Measurements from ENCODE around the gene SMIM35. TPM values are rescaled to one million over a fixed set of nuclear protein-coding genes. Genes with fewer than 3 reads are reported as not detected.

SMIM35 gene
- total RNA-seq, 1 donor from 2014 or later, result not detected

GRCh38 chr11:118076754-118077281, 9.9 kb downstream of the SMIM35 start, which contains the start of gene TMPRSS4:
Gene TMPRSS4 (plus strand): TSS chr11:118077078. CDS start chr11:118077303, 225 bp downstream.
- Mint-ChIP-seq H3K9me3 (ENCODE audit: unreplicated experiment) (peaks cover 2% of the 10 kb centered on the region), H3K4me1 (ENCODE audit: low read depth, unreplicated experiment) (peaks cover 16% of the 10 kb centered on the region), H3K27me3 (ENCODE audit: unreplicated experiment) (peaks cover 3% of the 10 kb centered on the region), H3K36me3 (ENCODE audit: unreplicated experiment) (no peaks in the 10 kb centered on the region), H3K27ac (ENCODE audit: unreplicated experiment) (no peak within 1 kb of the TSS), H3K4me3 (ENCODE audit: unreplicated experiment) (no peak within 1 kb of the TSS)
- DNase-seq, result no peak
- TF ChIP-seq CTCF (IDR thresholded peaks at IDR 0.05; ENCODE audit: partially characterized antibody, unreplicated experiment), result no peak

GRCh38 chr11:118074785-118075184, 12.0 kb downstream of the SMIM35 start:
- Mint-ChIP-seq H3K4me1 (ENCODE audit: low read depth, unreplicated experiment) (peaks cover 10% of the 10 kb centered on the region), H3K9me3 (ENCODE audit: unreplicated experiment) (peaks cover 2% of the 10 kb centered on the region), H3K27ac (ENCODE audit: unreplicated experiment) (no peak overlapping the region), H3K36me3 (ENCODE audit: unreplicated experiment) (no peaks in the 10 kb centered on the region), H3K4me3 (ENCODE audit: unreplicated experiment) (no peak overlapping the region), H3K27me3 (ENCODE audit: unreplicated experiment) (peaks cover 3% of the 10 kb centered on the region)
- no peak for TF ChIP-seq CTCF (IDR thresholded peaks at IDR 0.05; ENCODE audit: partially characterized antibody, unreplicated experiment)
- DNase-seq, result no peak

GRCh38 chr11:118074091-118074685, 12.6 kb downstream of the SMIM35 start:
- DNase-seq, result no peak
- TF ChIP-seq CTCF (IDR thresholded peaks at IDR 0.05; ENCODE audit: partially characterized antibody, unreplicated experiment), result no peak
- Mint-ChIP-seq H3K4me1 (ENCODE audit: low read depth, unreplicated experiment) (peaks cover 10% of the 10 kb centered on the region), H3K9me3 (ENCODE audit: unreplicated experiment) (peaks cover 2% of the 10 kb centered on the region), H3K4me3 (ENCODE audit: unreplicated experiment) (no peak overlapping the region), H3K36me3 (ENCODE audit: unreplicated experiment) (no peaks in the 10 kb centered on the region), H3K27me3 (ENCODE audit: unreplicated experiment) (peaks cover 3% of the 10 kb centered on the region), H3K27ac (ENCODE audit: unreplicated experiment) (no peak overlapping the region)

GRCh38 chr11:118073554-118073953, 13.2 kb downstream of the SMIM35 start:
- Mint-ChIP-seq H3K4me3 (ENCODE audit: unreplicated experiment) (no peak overlapping the region), H3K27me3 (ENCODE audit: unreplicated experiment) (peaks cover 3% of the 10 kb centered on the region), H3K4me1 (ENCODE audit: low read depth, unreplicated experiment) (peaks cover 7% of the 10 kb centered on the region)

More at GRCh38 chr11:118073554-118073953, 13.2 kb downstream of the SMIM35 start:
- no peak for TF ChIP-seq CTCF (IDR thresholded peaks at IDR 0.05; ENCODE audit: partially characterized antibody, unreplicated experiment)
- no peak for DNase-seq
- peaks cover 2% of the 10 kb centered on the region for H3K9me3 Mint-ChIP-seq (ENCODE audit: unreplicated experiment)
- no peaks in the 10 kb centered on the region for H3K36me3 Mint-ChIP-seq (ENCODE audit: unreplicated experiment)
- H3K27ac Mint-ChIP-seq (ENCODE audit: unreplicated experiment), result no peak overlapping the region

All from glutamatergic neuron (in vitro differentiated cells).